Karpas-422 (cell line): ENCODE data around the gene ZNF74. TPM values are rescaled to one million over a fixed set of nuclear protein-coding genes. Genes with fewer than 3 reads are reported as not detected.
A peak's percentile ranks its signal among the peaks of the same experiment; 100 is the strongest.
"Not testable (repeated sequence)": the region's sequence is repeated elsewhere in the genome, so short reads cannot be mapped to it uniquely, and the experiment has no call there.

Experiments used
- DNase-seq: peaks from one replicate; pipeline ENCODE4 v3.0.0-alpha.2; 2015
- H2AFZ ChIP-seq: fragments of 200-600 bp; sonication (generic); 2 replicates; pipeline ENCODE4 v1.6.1; 2014; ENCODE audit warnings: antibody characterized with exemption, low read length, mixed read lengths
- H3K27ac ChIP-seq: fragments of 200-600 bp; sonication (generic); 2 replicates; pipeline ENCODE4 v1.5.1; 2014; ENCODE audit warnings: mild to moderate bottlenecking, low read length, moderate library complexity
- H3K27me3 ChIP-seq: fragments of 200-600 bp; sonication (generic); 2 replicates; pipeline ENCODE4 v1.6.1; 2014; ENCODE audit warnings: low read length, mixed read lengths
- H3K36me3 ChIP-seq: fragments of 200-600 bp; sonication (generic); 2 replicates; pipeline ENCODE4 v1.6.1; 2014; ENCODE audit warnings: low read length, mixed read lengths; ENCODE audit not compliant: insufficient read depth
- H3K4me1 ChIP-seq: fragments of 200-600 bp; sonication (generic); 2 replicates; pipeline ENCODE4 v1.6.1; 2014; ENCODE audit warnings: mild to moderate bottlenecking, low read length, mixed read lengths
- H3K4me2 ChIP-seq: fragments of 200-600 bp; sonication (generic); 2 replicates; pipeline ENCODE4 v1.6.1; 2014; ENCODE audit warnings: low read length, low read depth, mild to moderate bottlenecking; ENCODE audit not compliant: poor library complexity, severe bottlenecking
- H3K4me3 ChIP-seq: fragments of 200-600 bp; sonication (generic); 2 replicates; pipeline ENCODE4 v1.5.1; 2014; ENCODE audit warnings: mild to moderate bottlenecking, antibody characterized with exemption, low read length, mixed read lengths
- H3K79me2 ChIP-seq: fragments of 200-600 bp; sonication (generic); 2 replicates; pipeline ENCODE4 v1.6.1; 2014; ENCODE audit warnings: mild to moderate bottlenecking, low read length, mixed read lengths
- H3K9ac ChIP-seq: fragments of 200-600 bp; sonication (generic); 2 replicates; pipeline ENCODE4 v1.6.0; 2014; ENCODE audit warnings: low read length
- H3K9me2 ChIP-seq: fragments of 200-600 bp; sonication (generic), shearing (Covaris generic); replicated peaks from 2 replicates; pipeline ENCODE4 v1.6.0; 2014; ENCODE audit warnings: mild to moderate bottlenecking, low read length, moderate library complexity; ENCODE audit not compliant: insufficient read depth
- H3K9me3 ChIP-seq: fragments of 300-700, 200-600 bp; sonication (generic); 2 replicates; pipeline ENCODE4 v1.6.1; 2014; ENCODE audit warnings: low read length, mixed read lengths
- H4K20me1 ChIP-seq: fragments of 200-600 bp; sonication (generic); 2 replicates; pipeline ENCODE4 v1.6.1; 2014; ENCODE audit warnings: mild to moderate bottlenecking, antibody characterized with exemption, low read length, low read depth; ENCODE audit not compliant: insufficient read depth
- total RNA-seq: library from RNA; depleted of rRNA; stranded (reverse); fragments of >200 nt; shearing (Covaris generic); gene quantifications from 2 replicates; pipeline ENCODE4 v1.2.3, GENCODE V29; 2014; ENCODE audit warnings: low replicate concordance

Gene ZNF74
- total RNA-seq, 1 experiment from 2014 or later = not detected

DNA sequence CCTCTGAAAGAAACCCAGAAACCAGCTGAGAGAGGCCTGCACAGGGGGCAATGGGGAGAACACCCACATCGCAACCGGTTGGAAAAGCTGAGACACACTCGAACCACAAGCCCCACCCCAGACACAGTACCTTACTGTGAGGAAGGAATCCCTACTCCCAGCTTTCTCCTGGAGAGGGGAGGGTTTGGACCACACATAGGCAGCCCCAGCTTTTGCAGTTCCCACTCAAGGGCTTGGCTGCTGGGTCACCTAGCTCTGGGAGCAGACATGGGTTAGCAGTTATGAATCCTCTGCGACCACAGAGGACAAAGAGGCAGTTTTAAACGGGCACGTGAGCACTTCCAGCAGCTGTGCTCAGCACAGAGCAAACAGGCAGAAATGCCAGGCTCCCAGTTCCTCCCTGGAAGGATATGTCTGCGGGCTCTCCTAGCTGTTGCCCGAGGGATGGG is 21.5 kb upstream of the ZNF74 start:
- not testable (repeated sequence) for H3K4me3 ChIP-seq, H3K9me3 ChIP-seq, H2AFZ ChIP-seq, H3K27me3 ChIP-seq, H3K4me2 ChIP-seq, DNase-seq, H3K27ac ChIP-seq, H3K36me3 ChIP-seq, H3K4me1 ChIP-seq, H4K20me1 ChIP-seq, H3K9ac ChIP-seq, H3K79me2 ChIP-seq, H3K9me2 ChIP-seq

GRCh38 chr22:20373195-20373706 is 20.7 kb upstream of the ZNF74 start:
- not testable (repeated sequence) for H3K9me2 ChIP-seq, H3K9ac ChIP-seq, H3K4me2 ChIP-seq, H3K4me3 ChIP-seq, H3K36me3 ChIP-seq, H3K27me3 ChIP-seq, H3K9me3 ChIP-seq, H4K20me1 ChIP-seq, H3K4me1 ChIP-seq, H3K79me2 ChIP-seq, H2AFZ ChIP-seq, H3K27ac ChIP-seq
- peak; percentile 44 for DNase-seq

GRCh38 chr22:20374130-20374529 is 19.8 kb upstream of the ZNF74 start:
- H3K9me2 ChIP-seq, DNase-seq, H2AFZ ChIP-seq, H3K79me2 ChIP-seq, H3K9me3 ChIP-seq, H3K36me3 ChIP-seq, H3K4me2 ChIP-seq, H4K20me1 ChIP-seq, H3K4me3 ChIP-seq, H3K27me3 ChIP-seq, H3K4me1 ChIP-seq, H3K27ac ChIP-seq, H3K9ac ChIP-seq: not testable (repeated sequence)

DNA sequence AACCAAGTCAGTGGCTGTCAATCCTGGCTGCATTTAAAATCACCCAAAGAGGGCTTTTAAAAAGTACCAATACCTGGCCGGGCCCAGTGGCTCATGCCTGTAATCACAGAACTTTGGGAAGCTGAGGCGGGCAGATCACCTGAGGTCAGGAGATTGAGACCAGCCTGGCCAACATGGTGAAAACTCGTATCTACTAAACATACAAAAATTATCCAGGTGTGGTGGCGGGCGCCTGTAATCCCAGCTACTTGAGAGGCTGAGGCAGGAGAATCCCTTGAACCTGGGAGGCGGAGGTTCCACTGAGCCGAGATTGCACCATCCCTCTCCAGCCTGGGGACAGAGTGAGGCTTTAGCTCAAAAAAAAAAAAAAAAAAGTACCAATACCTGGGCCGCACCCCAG is 17.7 kb upstream of the ZNF74 start:
- H3K79me2 ChIP-seq, H3K9me2 ChIP-seq, H3K9me3 ChIP-seq, H3K9ac ChIP-seq, DNase-seq, H3K4me1 ChIP-seq, H3K4me3 ChIP-seq, H3K4me2 ChIP-seq, H3K27me3 ChIP-seq, H4K20me1 ChIP-seq, H3K36me3 ChIP-seq, H2AFZ ChIP-seq, H3K27ac ChIP-seq: not testable (repeated sequence)

DNA sequence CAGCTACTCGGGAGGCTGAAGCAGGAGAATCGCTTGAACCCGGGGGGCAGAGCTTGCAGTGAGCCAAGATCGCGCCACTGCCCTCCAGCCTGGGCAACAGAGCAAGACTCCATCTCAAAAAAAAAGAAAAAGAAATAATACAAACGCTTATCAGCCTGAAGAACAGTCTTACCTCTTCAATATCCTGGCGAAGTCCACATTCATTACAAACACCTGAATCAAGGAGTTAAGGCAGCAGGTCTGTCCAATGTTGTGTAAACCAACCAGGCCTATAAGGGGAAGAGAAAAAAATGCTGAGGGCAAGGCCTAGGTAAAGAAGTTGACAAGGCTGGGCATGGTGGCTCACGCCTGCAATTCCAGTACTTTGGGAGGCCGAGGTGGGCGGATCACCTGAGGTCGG is 17.0 kb upstream of the ZNF74 start:
- not testable (repeated sequence) for H3K9ac ChIP-seq, H3K36me3 ChIP-seq, H3K4me2 ChIP-seq, H3K27ac ChIP-seq, H3K9me3 ChIP-seq, H3K79me2 ChIP-seq, H3K9me2 ChIP-seq, H3K4me1 ChIP-seq, H4K20me1 ChIP-seq, H3K4me3 ChIP-seq, H3K27me3 ChIP-seq, H2AFZ ChIP-seq, DNase-seq

GRCh38 chr22:20378110-20378509 is 15.8 kb upstream of the ZNF74 start:
- Histone ChIP-seq H3K4me1 (no peaks in the 10 kb centered on the region), H4K20me1 (no peaks in the 10 kb centered on the region), H3K4me2 (no peak overlapping the region), H3K27ac (no peak overlapping the region), H3K9me2 (no peaks in the 10 kb centered on the region), H3K9ac (no peak overlapping the region), H2AFZ (no peak overlapping the region), H3K79me2 (no peaks in the 10 kb centered on the region), H3K36me3 (no peaks in the 10 kb centered on the region), H3K27me3 (no peaks in the 10 kb centered on the region), H3K9me3 (no peaks in the 10 kb centered on the region), H3K4me3 (no peak overlapping the region)
- DNase-seq = no peak

DNA sequence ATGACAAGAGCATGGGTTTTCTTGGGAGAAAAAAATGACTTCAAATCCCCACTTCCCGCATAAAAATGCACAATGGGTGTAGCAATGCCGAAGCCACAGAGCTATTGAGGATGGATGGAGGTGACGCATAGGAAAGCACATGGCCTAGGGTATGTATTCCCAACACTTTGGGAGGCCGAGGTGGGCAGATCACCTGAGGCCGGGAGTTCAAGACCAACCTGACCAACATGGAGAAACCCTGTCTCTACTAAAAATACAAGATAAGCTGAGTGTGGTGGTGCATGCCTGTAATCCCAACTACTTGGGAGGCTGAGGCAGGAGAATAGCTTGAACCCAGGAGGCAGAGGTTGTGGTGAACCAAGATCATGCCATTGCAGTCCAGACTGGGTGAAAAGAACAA is 15.3 kb upstream of the ZNF74 start:
- H3K27me3 ChIP-seq, H3K4me2 ChIP-seq, H3K79me2 ChIP-seq, H2AFZ ChIP-seq, H3K9me2 ChIP-seq, H3K36me3 ChIP-seq, H3K4me3 ChIP-seq, H3K4me1 ChIP-seq, DNase-seq, H3K9me3 ChIP-seq, H3K27ac ChIP-seq, H3K9ac ChIP-seq, H4K20me1 ChIP-seq: not testable (repeated sequence)

DNA sequence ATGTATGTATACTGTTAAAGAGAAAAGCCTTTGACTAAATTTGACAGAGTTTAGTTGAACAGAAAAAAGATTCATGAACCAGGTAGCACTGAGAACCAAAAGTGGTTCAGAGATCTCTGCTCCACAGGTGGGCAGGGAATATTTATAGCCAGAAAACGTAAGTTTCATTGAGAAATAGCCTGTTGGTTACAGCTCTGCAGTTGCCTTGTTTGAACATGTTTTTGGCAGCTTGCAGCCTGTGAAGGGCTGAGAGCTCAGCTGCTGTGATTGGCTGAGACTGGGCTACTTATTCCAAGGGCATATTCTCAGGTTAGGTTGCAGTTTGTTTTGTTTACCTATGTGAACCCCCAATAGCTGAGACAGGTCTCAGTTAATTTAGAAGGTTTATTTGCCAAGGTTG is 13.5 kb upstream of the ZNF74 start:
- no peaks in the 10 kb centered on the region for H4K20me1 ChIP-seq

DNA sequence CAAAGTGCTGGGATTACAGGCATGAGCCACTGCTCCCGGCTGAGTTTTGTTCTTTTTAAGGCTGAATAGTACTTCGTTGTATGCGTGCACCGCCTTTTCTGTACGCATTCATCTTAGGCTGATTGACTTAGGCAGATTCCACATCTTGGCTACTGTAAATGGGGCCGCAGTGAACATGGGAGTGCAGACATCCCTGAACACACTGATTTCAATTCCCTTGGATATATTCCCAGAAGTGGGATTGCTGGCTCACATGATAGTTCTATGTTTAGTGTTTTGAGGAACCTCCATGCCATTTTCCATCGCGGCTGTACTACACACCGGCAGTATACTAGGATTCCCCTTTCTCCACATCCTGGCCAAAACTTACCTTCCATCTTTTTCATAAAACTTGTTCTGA is 10.4 kb upstream of the ZNF74 start:
- Histone ChIP-seq H3K27me3 (no peaks in the 10 kb centered on the region), H3K9ac (no peak overlapping the region), H3K4me3 (no peak overlapping the region), H3K79me2 (no peaks in the 10 kb centered on the region), H3K4me2 (no peak overlapping the region), H3K9me3 (no peaks in the 10 kb centered on the region), H3K27ac (no peak overlapping the region), H3K4me1 (no peaks in the 10 kb centered on the region), H2AFZ (no peak overlapping the region), H3K36me3 (no peaks in the 10 kb centered on the region), H4K20me1 (no peaks in the 10 kb centered on the region), H3K9me2 (no peaks in the 10 kb centered on the region)
- no peak for DNase-seq

More for the DNA sequence above, 13.5 kb upstream of the ZNF74 start:
- no peaks in the 10 kb centered on the region for H3K36me3 ChIP-seq
- no peak overlapping the region for H3K27ac ChIP-seq
- H3K4me1 ChIP-seq = no peaks in the 10 kb centered on the region
- H3K4me3 ChIP-seq = no peak overlapping the region
- H3K4me2 ChIP-seq = no peak overlapping the region
- H2AFZ ChIP-seq = no peak overlapping the region
- H3K79me2 ChIP-seq = no peaks in the 10 kb centered on the region
- no peaks in the 10 kb centered on the region for H3K27me3 ChIP-seq
- H3K9me3 ChIP-seq = no peaks in the 10 kb centered on the region
- H3K9me2 ChIP-seq = no peaks in the 10 kb centered on the region
- no peak overlapping the region for H3K9ac ChIP-seq
- DNase-seq = no peak
